Stomach (tissue), 9 donors: ENCODE results near the gene PDCD4. TPM values are rescaled to one million over a fixed set of nuclear protein-coding genes. Genes with fewer than 3 reads are reported as not detected.

Experiments
- DNase-seq, 2 donors: peaks; one replicate each; pipeline versions ENCODE4 v3.0.0 to v3.0.0-alpha.2; 2013 to 2019
- H3K27ac ChIP-seq, 5 donors: fragments of 200-600 bp in 4 of 5; sonication (generic) in 4 of 5; one replicate each; pipeline ENCODE4 v1.5.1; 2013 to 2019; ENCODE audit warnings: mild to moderate bottlenecking in 1 of 5, moderate library complexity in 1 of 5
- H3K27me3 ChIP-seq, 3 donors: fragments of 200-600 bp; sonication (generic); one replicate each; pipeline ENCODE4 v1.5.1; 2017 to 2019; ENCODE audit warnings: mixed run types in 1 of 3
- H3K36me3 ChIP-seq, 4 donors: fragments of 200-600 bp; sonication (generic); 1 replicate in 3 of 4; 2 replicates in 1 of 4; pipeline ENCODE4 v1.5.1; 2016 to 2019
- H3K4me1 ChIP-seq, 4 donors: fragments of 200-600 bp; sonication (generic); one replicate each; pipeline ENCODE4 v1.5.1; 2016 to 2019
- H3K4me3 ChIP-seq, 4 donors: fragments of 200-600 bp; sonication (generic) in 3 of 4; one replicate each; pipeline ENCODE4 v1.5.1; 2016 to 2019; ENCODE audit warnings: mild to moderate bottlenecking in 1 of 4
- H3K9me3 ChIP-seq, 4 donors: fragments of 200-600 bp; sonication (generic); one replicate each; pipeline ENCODE4 v1.5.1; 2016 to 2019
- EP300 ChIP-seq: sonication (generic); formaldehyde crosslinking; IDR thresholded peaks from one replicate; pipeline ENCODE4 v1.6.1; 2017; ENCODE audit warnings: antibody characterized with exemption
- POLR2A ChIP-seq, 4 donors: fragments of 450-650 bp; IDR thresholded peaks; one replicate each; pipeline ENCODE4 v1.6.1; 2016; ENCODE audit warnings: antibody characterized with exemption in 4 of 4, control low read depth in 2 of 4, mild to moderate bottlenecking in 1 of 4, moderate library complexity in 1 of 4
- POLR2AphosphoS5 ChIP-seq, 3 donors: sonication (generic); formaldehyde crosslinking; IDR thresholded peaks; one replicate each; pipeline ENCODE4 v1.6.1; 2016; ENCODE audit warnings: antibody characterized with exemption in 3 of 3
- WGBS, 5 donors: extraction: QIAGEN DNeasy Blood & Tissue Kit in 3 of 5; methylation state at CpG; one replicate each; pipeline versions ENCODE4 v1.1.5 to v1.1.7; 2013 to 2018; 5-methylcytosine and 5-hydroxymethylcytosine counted together
- intact Hi-C: fragments of 100-400 bp; cut with DNase I; formaldehyde crosslinking; loops from one replicate; pipeline ENCODE4 v1.15.1; 2023; ENCODE audit warnings: low total_unique reads
- polyA plus RNA-seq, 3 donors: library from polyadenylated mRNA; stranded (reverse); fragments of 200-250 nt; gene quantifications; one replicate each; pipeline ENCODE4 v1.2.3, GENCODE V29; 2013
- total RNA-seq, 5 donors: library from RNA; depleted of rRNA; stranded (reverse); fragments of >200 nt; gene quantifications; one replicate each; pipeline versions ENCODE4 v1.1.0 to v1.2.3, GENCODE V29; 2014 to 2016
- TF ChIP-seq, protein P1 (sequence below), 7 experiments: fragments of 450-650 bp in 4 of 7; fragments of 200-600 bp in 3 of 7; sonication (generic) in 3 of 7; IDR thresholded peaks; one replicate each; pipeline ENCODE4 v1.5.1; 2016 to 2019; ENCODE audit warnings: antibody characterized with exemption in 7 of 7, control low read depth in 2 of 7, mild to moderate bottlenecking in 1 of 7
- donor health status: healthy with polysubstance abuse.
- donor health status: Bipolar disorder and iron deficiency.
- donor health status: healthy.

The PDCD4 gene
- total and polyA plus RNA-seq, 8 donors, result 39.3 to 605 (median 119) TPM

- Histone ChIP-seq H3K9me3 (no peaks in the 10 kb centered on the region), H3K36me3 (no peaks in the 10 kb centered on the region), H3K27me3 (no peaks in the 10 kb centered on the region), H3K4me3 (no peak overlapping the region), H3K27ac (peak overlapping the region; percentile 76 to 91 (median 85)), H3K4me1 (peaks cover 64 to 98% (median 84%) of the 10 kb centered on the region in 4 donors)
- TF ChIP-seq, protein P1, sequence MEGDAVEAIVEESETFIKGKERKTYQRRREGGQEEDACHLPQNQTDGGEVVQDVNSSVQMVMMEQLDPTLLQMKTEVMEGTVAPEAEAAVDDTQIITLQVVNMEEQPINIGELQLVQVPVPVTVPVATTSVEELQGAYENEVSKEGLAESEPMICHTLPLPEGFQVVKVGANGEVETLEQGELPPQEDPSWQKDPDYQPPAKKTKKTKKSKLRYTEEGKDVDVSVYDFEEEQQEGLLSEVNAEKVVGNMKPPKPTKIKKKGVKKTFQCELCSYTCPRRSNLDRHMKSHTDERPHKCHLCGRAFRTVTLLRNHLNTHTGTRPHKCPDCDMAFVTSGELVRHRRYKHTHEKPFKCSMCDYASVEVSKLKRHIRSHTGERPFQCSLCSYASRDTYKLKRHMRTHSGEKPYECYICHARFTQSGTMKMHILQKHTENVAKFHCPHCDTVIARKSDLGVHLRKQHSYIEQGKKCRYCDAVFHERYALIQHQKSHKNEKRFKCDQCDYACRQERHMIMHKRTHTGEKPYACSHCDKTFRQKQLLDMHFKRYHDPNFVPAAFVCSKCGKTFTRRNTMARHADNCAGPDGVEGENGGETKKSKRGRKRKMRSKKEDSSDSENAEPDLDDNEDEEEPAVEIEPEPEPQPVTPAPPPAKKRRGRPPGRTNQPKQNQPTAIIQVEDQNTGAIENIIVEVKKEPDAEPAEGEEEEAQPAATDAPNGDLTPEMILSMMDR (IDR thresholded peaks at IDR 0.05), result no peak
- TF ChIP-seq EP300 (no peak), POLR2AphosphoS5 (IDR thresholded peaks at IDR 0.05) (peak in 2 of 3 donors; percentile 59 to 72)
- intact Hi-C loops, result no loop called here
- peak; percentile 86 to 95 for DNase-seq
- 29 to 69% (median 35%) methylated on average over 4 to 5 of the region's 5 CpGs for WGBS, 5 donors
Observed at GRCh38 chr10:110840225-110840922, 31.4 kb upstream of the PDCD4 start.

- Histone ChIP-seq H3K27me3 (no peaks in the 10 kb centered on the region), H3K36me3 (no peaks in the 10 kb centered on the region), H3K4me1 (peaks cover 62 to 98% (median 84%) of the 10 kb centered on the region in 4 donors), H3K9me3 (no peaks in the 10 kb centered on the region), H3K27ac (peak overlapping the region; percentile 76 to 91 (median 85)), H3K4me3 (no peak overlapping the region)
- TF ChIP-seq, protein P1 (IDR thresholded peaks at IDR 0.05), result no peak
- TF ChIP-seq EP300 (no peak), POLR2AphosphoS5 (IDR thresholded peaks at IDR 0.05) (no peak), POLR2A (IDR thresholded peaks at IDR 0.05) (no peak)
- 30 to 63% (median 47%) methylated on average over 3 of the region's 3 CpGs for WGBS, 5 donors
- intact Hi-C loops, result no loop called here
- peak in 1 of 2 donors; percentile 46 for DNase-seq
Observed at GRCh38 chr10:110840923-110841428, 30.8 kb upstream of the PDCD4 start.

DNA sequence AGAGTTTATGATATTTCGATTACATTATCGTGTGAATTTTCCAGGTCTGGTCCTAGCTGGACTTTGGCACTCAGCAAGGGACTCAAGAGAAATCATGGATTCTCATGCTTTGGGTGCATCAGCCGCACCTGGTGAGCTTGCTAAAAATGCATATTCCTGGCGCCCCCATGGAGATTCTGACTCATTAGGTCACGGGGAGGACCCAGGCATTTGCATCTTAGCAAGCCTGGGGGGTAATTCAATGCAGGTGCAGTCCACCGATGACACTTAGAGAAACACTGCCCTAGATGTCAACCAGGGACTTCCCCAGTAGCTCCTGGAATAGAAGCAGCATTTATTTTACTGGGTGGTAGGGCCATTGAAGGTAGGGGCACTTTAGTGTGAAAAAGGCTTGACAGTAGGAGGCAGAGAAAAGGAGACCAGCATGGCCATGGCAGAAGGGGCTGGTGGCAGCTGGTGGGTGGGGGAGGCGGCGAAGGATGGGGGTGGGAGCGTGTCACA is 29.9 kb upstream of the PDCD4 start:
- WGBS, 5 donors, result 85 to 95% (median 89%) methylated on average over 9 of the region's 9 CpGs
- DNase-seq, result no peak

GRCh38 chr10:110842326-110842904 is 29.3 kb upstream of the PDCD4 start:
- WGBS, 5 donors, result 54 to 68% (median 58%) methylated on average over 7 of the region's 7 CpGs
- Histone ChIP-seq H3K4me3 (no peak overlapping the region), H3K4me1 (peaks cover 64 to 98% (median 82%) of the 10 kb centered on the region in 4 donors), H3K36me3 (no peaks in the 10 kb centered on the region), H3K27me3 (no peaks in the 10 kb centered on the region), H3K9me3 (no peaks in the 10 kb centered on the region), H3K27ac (peak overlapping the region; percentile 76 to 91 (median 85))
- TF ChIP-seq, protein P1 (IDR thresholded peaks at IDR 0.05), result no peak
- TF ChIP-seq POLR2AphosphoS5 (IDR thresholded peaks at IDR 0.05), result no peak
- TF ChIP-seq EP300, result no peak
- TF ChIP-seq POLR2A (IDR thresholded peaks at IDR 0.05), result no peak
- DNase-seq, result no peak
- intact Hi-C loops, result no loop called here

More for the DNA sequence above, 29.9 kb upstream of the PDCD4 start:
- Histone ChIP-seq H3K4me1 (peaks cover 65 to 98% (median 82%) of the 10 kb centered on the region in 4 donors), H3K27ac (peak overlapping the region; percentile 76 to 91 (median 85)), H3K36me3 (no peaks in the 10 kb centered on the region), H3K27me3 (no peaks in the 10 kb centered on the region), H3K9me3 (no peaks in the 10 kb centered on the region), H3K4me3 (no peak overlapping the region)
- intact Hi-C loops, result no loop called here
- TF ChIP-seq POLR2AphosphoS5 (IDR thresholded peaks at IDR 0.05), result no peak
- TF ChIP-seq EP300, result no peak
- TF ChIP-seq POLR2A (IDR thresholded peaks at IDR 0.05), result no peak
- TF ChIP-seq, protein P1 (IDR thresholded peaks at IDR 0.05), result no peak
